SK-N-SH treated with all-trans-retinoic acid at 6 μM for 48 hours (cell line): Measurements from ENCODE around the gene IP6K2.
"Not testable (repeated sequence)": the region's sequence is repeated elsewhere in the genome, so short reads cannot be mapped to it uniquely, and the experiment has no call there.

Experiments
- ATAC-seq: fragments of 200-7000 bp; cut with Tn5 transposase; 3 replicates; pipeline ENCODE4 v1.9.1; 2020; ENCODE audit warnings: mild to moderate bottlenecking, moderate library complexity
- ARNTL ChIP-seq: fragments of 450-650 bp; formaldehyde crosslinking; IDR thresholded peaks from 2 replicates; pipeline ENCODE4 v1.5.0; 2020; ENCODE audit warnings: low read depth, mild to moderate bottlenecking, moderate library complexity, borderline replicate concordance
- BACH2 ChIP-seq: fragments of 250-450 bp; sonication (Bioruptor Pico); IDR thresholded peaks from 2 replicates; pipeline ENCODE4 v1.9.0; 2021; ENCODE audit warnings: mild to moderate bottlenecking, borderline replicate concordance
- CSDC2 ChIP-seq: fragments of 250-450 bp; sonication (Bioruptor Pico); IDR thresholded peaks from 2 replicates; pipeline ENCODE4 v1.5.0; 2020; ENCODE audit warnings: mild to moderate bottlenecking, moderate library complexity
- CSRNP3 ChIP-seq: fragments of 250-450 bp; sonication (Bioruptor Pico); IDR thresholded peaks from 2 replicates; pipeline ENCODE4 v1.5.1; 2021; ENCODE audit warnings: mild to moderate bottlenecking, moderate library complexity
- ESRRG ChIP-seq: fragments of 250-450 bp; sonication (Bioruptor Pico); IDR thresholded peaks from 2 replicates; pipeline ENCODE4 v1.6.1; 2021; ENCODE audit warnings: mild to moderate bottlenecking
- GLIS3 ChIP-seq: fragments of 250-450 bp; sonication (Bioruptor Pico); IDR thresholded peaks from 2 replicates; pipeline ENCODE4 v1.5.0; 2020; ENCODE audit warnings: mild to moderate bottlenecking, moderate library complexity
- ISL1 ChIP-seq: fragments of 250-450 bp; sonication (Bioruptor Pico); IDR thresholded peaks from 2 replicates; pipeline ENCODE4 v2.1.2; 2022; ENCODE audit warnings: mild to moderate bottlenecking, moderate library complexity
- OSR1 ChIP-seq: fragments of 250-450 bp; sonication (Bioruptor Pico); IDR thresholded peaks from 2 replicates; pipeline ENCODE4 v1.8.0; 2022; ENCODE audit warnings: moderate library complexity, mild to moderate bottlenecking, inconsistent platforms
- PPARA ChIP-seq: fragments of 250-450 bp; sonication (Bioruptor Pico); IDR thresholded peaks from 2 replicates; pipeline ENCODE4 v1.5.0; 2020; ENCODE audit warnings: mild to moderate bottlenecking, borderline replicate concordance
- RARB ChIP-seq: fragments of 250-450 bp; sonication (Bioruptor Pico); IDR thresholded peaks from 2 replicates; pipeline ENCODE4 v1.8.0; 2021; ENCODE audit warnings: mild to moderate bottlenecking, moderate library complexity
- SNAI2 ChIP-seq: fragments of 250-450 bp; sonication (Bioruptor Pico); IDR thresholded peaks from 2 replicates; pipeline ENCODE4 v1.5.0; 2020; ENCODE audit warnings: mild to moderate bottlenecking, moderate library complexity
- TCF4 ChIP-seq: fragments of 250-450 bp; sonication (Bioruptor Pico); IDR thresholded peaks from 2 replicates; pipeline ENCODE4 v1.8.0; 2021; ENCODE audit warnings: mild to moderate bottlenecking, moderate library complexity, borderline replicate concordance
- TOX ChIP-seq: fragments of 250-450 bp; sonication (Bioruptor Pico); IDR thresholded peaks from 2 replicates; pipeline ENCODE4 v1.8.0; 2021; ENCODE audit warnings: mild to moderate bottlenecking, moderate library complexity, borderline replicate concordance
- ZC3H10 ChIP-seq: fragments of 250-450 bp; sonication (Bioruptor Pico); IDR thresholded peaks from 2 replicates; pipeline ENCODE4 v1.5.1; 2021; ENCODE audit warnings: mild to moderate bottlenecking, moderate library complexity
- ZFP3 ChIP-seq: fragments of 250-450 bp; sonication (Bioruptor Pico); IDR thresholded peaks from 2 replicates; pipeline ENCODE4 v1.5.0; 2020; ENCODE audit warnings: mild to moderate bottlenecking, moderate library complexity
- ZFP30 ChIP-seq: fragments of 450-650 bp; formaldehyde crosslinking; IDR thresholded peaks from 2 replicates; pipeline ENCODE4 v1.5.0; 2022; ENCODE audit warnings: mild to moderate bottlenecking, moderate library complexity
- ZNF565 ChIP-seq: fragments of 450-650 bp; formaldehyde crosslinking; conservative IDR thresholded peaks from 2 replicates; pipeline ENCODE4 v1.5.0; 2020; ENCODE audit warnings: low read depth, mild to moderate bottlenecking, moderate library complexity
- ZNF70 ChIP-seq: fragments of 450-650 bp; formaldehyde crosslinking; IDR thresholded peaks from 2 replicates; pipeline ENCODE4 v1.5.0; 2020; ENCODE audit warnings: mild to moderate bottlenecking, moderate library complexity
- ZNF8 ChIP-seq: fragments of 450-650 bp; formaldehyde crosslinking; IDR thresholded peaks from 2 replicates; pipeline ENCODE4 v1.5.0; 2020; ENCODE audit warnings: mild to moderate bottlenecking, moderate library complexity
- TF ChIP-seq, protein P1 (sequence below): fragments of 250-450 bp; sonication (Bioruptor Pico); IDR thresholded peaks from 2 replicates; pipeline ENCODE4 v1.8.0; 2020; ENCODE audit warnings: mild to moderate bottlenecking, moderate library complexity, borderline replicate concordance
- TF ChIP-seq, protein P2 (sequence below): fragments of 250-450 bp; sonication (Bioruptor Pico); IDR thresholded peaks from 2 replicates; pipeline ENCODE4 v1.8.0; 2021; ENCODE audit warnings: low read depth, mild to moderate bottlenecking, moderate library complexity, borderline replicate concordance
- TF ChIP-seq, protein P3 (sequence below): fragments of 250-450 bp; sonication (Bioruptor Pico); IDR thresholded peaks from 2 replicates; pipeline ENCODE4 v1.5.1; 2020; ENCODE audit warnings: low read depth, mild to moderate bottlenecking, moderate library complexity

Gene IP6K2

DNA sequence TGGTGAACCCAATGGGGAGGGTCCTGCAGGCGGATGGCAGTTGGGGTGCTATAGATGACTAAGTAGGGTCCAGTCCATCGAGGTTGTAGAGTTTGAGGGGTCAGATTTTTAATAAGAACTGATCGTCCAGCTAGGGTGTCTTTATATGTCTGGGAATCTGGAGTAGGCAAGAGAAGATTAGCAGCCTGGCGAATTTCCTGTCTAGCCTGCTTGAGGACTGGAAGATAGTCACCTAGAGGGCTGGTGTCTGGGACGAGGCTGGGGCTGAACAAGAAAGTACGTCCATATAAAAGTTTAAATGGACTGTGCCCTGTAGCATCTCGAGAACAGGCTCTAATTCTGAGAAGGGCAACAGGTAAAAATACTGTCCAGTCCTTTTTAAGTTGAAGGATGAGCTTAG is 6.7 kb upstream of the IP6K2 start:
- TF ChIP-seq, protein P1, sequence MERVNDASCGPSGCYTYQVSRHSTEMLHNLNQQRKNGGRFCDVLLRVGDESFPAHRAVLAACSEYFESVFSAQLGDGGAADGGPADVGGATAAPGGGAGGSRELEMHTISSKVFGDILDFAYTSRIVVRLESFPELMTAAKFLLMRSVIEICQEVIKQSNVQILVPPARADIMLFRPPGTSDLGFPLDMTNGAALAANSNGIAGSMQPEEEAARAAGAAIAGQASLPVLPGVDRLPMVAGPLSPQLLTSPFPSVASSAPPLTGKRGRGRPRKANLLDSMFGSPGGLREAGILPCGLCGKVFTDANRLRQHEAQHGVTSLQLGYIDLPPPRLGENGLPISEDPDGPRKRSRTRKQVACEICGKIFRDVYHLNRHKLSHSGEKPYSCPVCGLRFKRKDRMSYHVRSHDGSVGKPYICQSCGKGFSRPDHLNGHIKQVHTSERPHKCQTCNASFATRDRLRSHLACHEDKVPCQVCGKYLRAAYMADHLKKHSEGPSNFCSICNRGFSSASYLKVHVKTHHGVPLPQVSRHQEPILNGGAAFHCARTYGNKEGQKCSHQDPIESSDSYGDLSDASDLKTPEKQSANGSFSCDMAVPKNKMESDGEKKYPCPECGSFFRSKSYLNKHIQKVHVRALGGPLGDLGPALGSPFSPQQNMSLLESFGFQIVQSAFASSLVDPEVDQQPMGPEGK (CRISPR knock-in tag): no peak
- TF ChIP-seq CSRNP3 (CRISPR knock-in tag) (no peak), GLIS3 (no peak), RARB (no peak), ZNF8 (CRISPR knock-in tag) (no peak), CSDC2 (CRISPR knock-in tag) (no peak), OSR1 (CRISPR knock-in tag) (no peak), ESRRG (CRISPR knock-in tag) (no peak), TOX (CRISPR knock-in tag) (no peak), ISL1 (CRISPR knock-in tag) (no peak), ARNTL (CRISPR knock-in tag) (no peak), ZNF70 (CRISPR knock-in tag) (no peak), BACH2 (no peak), SNAI2 (CRISPR knock-in tag) (no peak), ZC3H10 (CRISPR knock-in tag) (no peak)
- TF ChIP-seq, protein P2, sequence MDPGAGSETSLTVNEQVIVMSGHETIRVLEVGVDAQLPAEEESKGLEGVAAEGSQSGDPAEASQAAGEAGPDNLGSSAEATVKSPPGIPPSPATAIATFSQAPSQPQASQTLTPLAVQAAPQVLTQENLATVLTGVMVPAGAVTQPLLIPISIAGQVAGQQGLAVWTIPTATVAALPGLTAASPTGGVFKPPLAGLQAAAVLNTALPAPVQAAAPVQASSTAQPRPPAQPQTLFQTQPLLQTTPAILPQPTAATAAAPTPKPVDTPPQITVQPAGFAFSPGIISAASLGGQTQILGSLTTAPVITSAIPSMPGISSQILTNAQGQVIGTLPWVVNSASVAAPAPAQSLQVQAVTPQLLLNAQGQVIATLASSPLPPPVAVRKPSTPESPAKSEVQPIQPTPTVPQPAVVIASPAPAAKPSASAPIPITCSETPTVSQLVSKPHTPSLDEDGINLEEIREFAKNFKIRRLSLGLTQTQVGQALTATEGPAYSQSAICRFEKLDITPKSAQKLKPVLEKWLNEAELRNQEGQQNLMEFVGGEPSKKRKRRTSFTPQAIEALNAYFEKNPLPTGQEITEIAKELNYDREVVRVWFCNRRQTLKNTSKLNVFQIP (CRISPR knock-in tag): no peak
- no peak for ATAC-seq

- not testable (repeated sequence) for ATAC-seq
Measured at GRCh38 chr3:48723293-48723692, 6.3 kb upstream of the IP6K2 start.

GRCh38 chr3:48716508-48716981 is 476 bp downstream of the IP6K2 start:
- TF ChIP-seq, protein P3, sequence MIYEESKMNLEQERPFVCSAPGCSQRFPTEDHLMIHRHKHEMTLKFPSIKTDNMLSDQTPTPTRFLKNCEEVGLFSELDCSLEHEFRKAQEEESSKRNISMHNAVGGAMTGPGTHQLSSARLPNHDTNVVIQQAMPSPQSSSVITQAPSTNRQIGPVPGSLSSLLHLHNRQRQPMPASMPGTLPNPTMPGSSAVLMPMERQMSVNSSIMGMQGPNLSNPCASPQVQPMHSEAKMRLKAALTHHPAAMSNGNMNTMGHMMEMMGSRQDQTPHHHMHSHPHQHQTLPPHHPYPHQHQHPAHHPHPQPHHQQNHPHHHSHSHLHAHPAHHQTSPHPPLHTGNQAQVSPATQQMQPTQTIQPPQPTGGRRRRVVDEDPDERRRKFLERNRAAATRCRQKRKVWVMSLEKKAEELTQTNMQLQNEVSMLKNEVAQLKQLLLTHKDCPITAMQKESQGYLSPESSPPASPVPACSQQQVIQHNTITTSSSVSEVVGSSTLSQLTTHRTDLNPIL: no peak
- no peak for TF ChIP-seq TOX (CRISPR knock-in tag)
- TF ChIP-seq RARB: no peak
- no peak for TF ChIP-seq GLIS3
- TF ChIP-seq ZFP30: no peak
- no peak for TF ChIP-seq TCF4 (CRISPR knock-in tag)
- no peak for TF ChIP-seq ISL1 (CRISPR knock-in tag)
- peak; percentile 12; the same call in 2 of the 3 replicates for ATAC-seq

DNA sequence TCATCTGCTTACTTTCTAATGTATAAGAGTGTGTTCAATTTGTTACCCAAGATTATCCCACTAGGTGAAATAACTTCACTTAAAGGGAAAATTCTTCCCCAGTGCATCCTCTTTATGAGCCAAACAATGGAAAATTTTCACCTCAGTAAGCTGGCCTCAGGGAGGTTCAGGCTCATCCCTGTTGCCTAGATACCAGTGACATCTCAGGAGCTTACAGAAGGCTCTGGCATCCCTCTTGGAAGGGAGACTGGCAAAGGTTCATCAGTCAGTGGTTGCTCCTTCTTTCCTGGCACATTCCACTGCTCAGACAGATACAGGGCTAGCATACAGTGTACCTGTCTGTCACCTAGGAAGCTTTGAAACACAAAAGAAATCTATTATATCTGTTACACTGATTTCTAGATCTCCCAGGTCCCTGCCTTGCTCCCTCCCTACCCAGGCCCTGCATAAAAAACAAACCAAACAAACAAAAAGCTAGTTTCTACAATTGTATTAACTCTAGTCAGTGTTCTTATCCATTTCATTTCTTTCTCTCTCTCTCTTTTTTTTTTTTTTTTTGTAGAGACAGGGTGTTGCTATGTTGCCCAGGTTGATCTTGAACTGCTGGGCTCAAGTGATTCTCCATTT is 1.7 kb downstream of the IP6K2 start:
- peak; percentile 42 for ATAC-seq
- TF ChIP-seq, protein P1 (CRISPR knock-in tag): no peak
- no peak for TF ChIP-seq ISL1 (CRISPR knock-in tag)
- no peak for TF ChIP-seq ESRRG (CRISPR knock-in tag)
- no peak for TF ChIP-seq ZNF565 (CRISPR knock-in tag)
- TF ChIP-seq ZC3H10 (CRISPR knock-in tag): no peak
- no peak for TF ChIP-seq RARB
- no peak for TF ChIP-seq ZFP3
- TF ChIP-seq ZNF8 (CRISPR knock-in tag): no peak
- no peak for TF ChIP-seq TCF4 (CRISPR knock-in tag)
- no peak for TF ChIP-seq TOX (CRISPR knock-in tag)
- TF ChIP-seq, protein P2 (CRISPR knock-in tag): no peak
- TF ChIP-seq OSR1 (CRISPR knock-in tag): no peak
- TF ChIP-seq PPARA: no peak
- TF ChIP-seq BACH2: no peak
- no peak for TF ChIP-seq CSDC2 (CRISPR knock-in tag)
- TF ChIP-seq CSRNP3 (CRISPR knock-in tag): no peak
